NB4 (cell line): ENCODE data around the gene TAB2.

Experiments used
- CTCF ChIP-seq: IDR thresholded peaks from one replicate; pipeline ENCODE4 v1.5.1; 2012; ENCODE audit warnings: low read depth, low read length
- MYC ChIP-seq: IDR thresholded peaks from 2 replicates; pipeline ENCODE4 v1.6.1; 2011; ENCODE audit warnings: low read depth, low read length

- TF ChIP-seq CTCF (no peak), MYC (no peak)
These were observed 124.2 kb downstream of the TAB2 start for GRCh38 chr6:149441740-149442139.
